CMK (cell line): Measurements from ENCODE around the gene NLGN1.
"Not testable (repeated sequence)": the region's sequence is repeated elsewhere in the genome, so short reads cannot be mapped to it uniquely, and the experiment has no call there.

Experiments
- DNase-seq: peaks from one replicate; pipeline ENCODE4 v3.0.0-alpha.2; 2010; ENCODE audit warnings: low read depth

NLGN1 gene

GRCh38 chr3:174159604-174160003 lies 762.1 kb downstream of the NLGN1 start:
- no peak for DNase-seq

DNA sequence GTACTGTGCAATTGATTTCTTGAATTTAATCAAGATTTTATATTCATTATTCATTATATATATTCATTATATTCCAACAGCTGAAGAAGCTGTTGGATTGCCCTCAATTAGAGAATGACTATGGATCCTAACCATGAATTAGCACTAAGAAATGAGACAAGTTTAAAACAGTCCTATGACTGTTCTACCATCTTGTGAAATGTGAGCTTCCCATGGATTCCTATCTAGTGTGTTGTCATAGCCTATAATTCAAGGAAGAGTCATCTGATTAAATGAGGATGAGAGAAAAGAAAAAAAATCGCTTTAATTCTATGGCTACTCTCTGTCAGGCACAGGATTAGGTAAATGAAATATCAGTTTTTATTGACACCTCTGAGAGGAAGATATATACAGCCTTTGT lies 765.0 kb downstream of the NLGN1 start:
- no peak for DNase-seq

- DNase-seq = no peak
These were observed 770.5 kb downstream of the NLGN1 start for GRCh38 chr3:174168026-174168425.

DNA sequence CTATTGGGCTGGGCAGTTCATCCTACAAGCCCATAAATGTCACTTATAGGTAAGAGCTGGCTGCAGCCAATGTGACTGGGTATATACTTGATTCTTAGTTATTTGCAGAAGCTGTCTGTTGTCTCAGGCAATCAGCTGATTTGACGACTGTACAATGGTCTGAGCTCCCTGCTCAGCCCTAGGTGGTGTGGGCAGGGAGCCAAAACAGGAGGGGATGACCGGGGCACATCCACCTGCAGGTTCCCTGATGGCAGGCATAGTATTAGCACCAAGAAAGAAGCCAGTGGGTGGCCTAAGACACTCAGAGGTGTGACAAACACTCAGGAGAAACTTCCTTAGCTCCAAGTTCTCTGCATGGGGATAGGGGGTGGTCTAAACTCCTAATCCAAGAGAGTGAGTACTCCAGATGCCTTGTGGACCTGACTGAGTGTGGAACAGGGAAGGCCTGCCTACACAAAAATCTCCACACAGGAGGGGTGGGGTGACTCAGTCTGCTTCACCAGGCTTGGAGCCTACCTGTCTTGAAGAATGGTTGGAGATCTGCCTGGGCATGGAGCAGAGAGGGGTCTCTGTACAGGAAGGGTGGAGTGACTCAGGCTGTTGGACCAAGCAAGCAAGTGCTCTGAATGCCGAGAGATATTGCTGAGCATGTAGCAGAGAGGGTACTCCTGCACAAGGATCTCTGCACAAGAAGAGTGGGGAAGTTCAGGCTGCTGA lies 771.2 kb downstream of the NLGN1 start:
- no peak for DNase-seq

DNA sequence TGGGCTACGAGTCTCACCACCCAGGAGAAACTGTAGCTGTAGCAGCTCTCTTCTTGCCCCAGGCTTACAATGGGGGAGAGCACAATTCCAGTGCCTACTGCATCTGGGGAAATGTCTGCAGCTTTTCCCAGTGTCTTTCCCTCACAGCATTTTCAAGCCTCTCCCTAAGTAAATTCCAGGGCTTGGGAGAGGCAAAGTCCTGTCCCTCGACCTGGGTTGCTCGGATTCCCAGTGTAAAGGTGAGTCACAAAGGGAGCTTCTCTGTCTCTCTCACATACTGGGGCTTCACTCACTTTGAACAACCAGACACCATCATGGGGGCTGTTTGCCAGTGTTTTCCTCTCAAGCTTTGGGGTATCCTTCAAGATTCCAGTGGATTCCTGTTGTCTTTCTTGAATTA lies 772.2 kb downstream of the NLGN1 start:
- no peak for DNase-seq

- no peak for DNase-seq
These were observed 772.7 kb downstream of the NLGN1 start for GRCh38 chr3:174170248-174170647.

DNA sequence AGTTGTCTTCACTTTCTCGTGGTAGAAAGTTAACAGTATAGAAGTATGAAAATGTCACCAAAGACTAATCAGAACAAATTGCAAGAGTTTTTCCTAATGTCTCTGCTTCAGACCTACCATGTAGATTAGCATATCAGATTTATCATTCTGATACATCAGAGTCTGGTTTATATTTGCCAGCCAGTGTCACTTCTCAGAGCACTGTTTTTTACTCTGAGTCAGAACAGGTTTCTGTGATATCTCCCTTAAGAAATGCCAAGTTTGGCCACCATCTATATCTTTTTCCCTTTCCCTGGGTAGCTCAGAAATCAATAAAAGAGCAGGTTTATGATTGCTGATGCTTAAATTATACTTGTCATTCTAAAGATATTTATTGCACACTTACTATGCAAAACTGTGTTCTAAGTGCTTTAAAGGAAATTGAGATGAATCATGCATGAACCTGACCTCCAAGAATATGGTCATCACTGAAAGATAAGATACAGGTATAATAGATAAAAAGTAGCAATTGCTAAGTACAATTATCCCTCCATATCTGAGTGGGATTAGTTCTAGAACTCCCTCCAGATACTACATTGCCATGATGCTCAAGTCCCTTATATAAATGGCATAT lies 788.9 kb downstream of the NLGN1 start:
- no peak for DNase-seq

DNA sequence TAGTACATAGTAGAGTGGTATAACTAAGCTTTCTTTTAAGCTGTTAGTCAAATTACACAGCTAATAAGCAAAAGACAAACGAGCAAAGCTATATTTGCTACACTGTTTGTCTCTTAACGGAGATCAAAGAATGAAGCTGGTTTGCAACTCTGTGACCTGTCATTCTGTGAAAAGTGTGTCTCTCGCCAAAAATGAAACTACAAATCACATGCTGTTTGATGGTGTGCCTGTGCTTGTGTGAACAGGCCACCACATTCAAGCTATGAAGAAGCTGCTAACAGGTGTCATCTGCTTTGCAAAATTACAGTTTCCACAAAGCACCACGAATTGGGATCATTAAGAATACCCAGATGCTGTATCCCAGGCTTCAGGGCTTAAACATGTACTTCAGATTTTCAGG lies 793.8 kb downstream of the NLGN1 start:
- no peak for DNase-seq

DNA sequence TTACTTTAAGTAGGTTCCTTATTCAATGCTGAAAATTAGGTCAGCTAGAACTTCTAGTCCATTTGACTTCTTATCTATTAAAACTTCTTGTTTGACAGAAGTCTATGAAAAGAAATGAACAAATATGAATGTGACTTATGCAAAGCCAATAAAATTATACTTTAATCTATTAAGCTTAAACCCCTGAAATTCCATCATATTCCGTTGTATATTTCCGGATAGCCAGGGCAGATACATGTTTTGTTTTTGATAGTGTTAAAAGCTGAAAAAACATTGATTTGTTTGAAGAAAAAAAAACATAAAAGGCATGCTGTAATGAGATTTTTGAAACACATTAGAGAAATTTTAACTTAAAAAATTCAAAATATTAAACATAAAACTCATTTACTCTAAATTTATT lies 794.4 kb downstream of the NLGN1 start:
- no peak for DNase-seq

GRCh38 chr3:174192471-174192870 lies 794.9 kb downstream of the NLGN1 start:
- DNase-seq = no peak

DNA sequence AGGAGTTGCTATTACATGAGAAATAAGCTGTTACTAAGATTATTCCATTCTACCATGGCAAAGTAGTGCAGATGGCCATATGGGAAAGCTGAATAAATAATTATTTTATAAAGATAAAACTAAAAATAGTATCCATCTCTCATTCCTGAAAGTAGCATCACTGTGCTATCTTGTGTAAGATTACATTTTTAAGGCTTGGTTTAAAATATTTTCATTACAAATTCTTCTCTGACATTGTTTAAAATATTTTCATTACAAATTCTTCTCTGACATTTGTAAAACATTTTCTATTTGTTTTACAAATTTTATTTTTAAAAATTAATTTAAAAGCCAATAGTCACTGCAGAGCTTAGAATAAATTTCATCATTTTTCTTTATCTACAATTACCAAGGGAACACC lies 796.1 kb downstream of the NLGN1 start:
- DNase-seq = no peak

GRCh38 chr3:174197416-174197815 lies 799.9 kb downstream of the NLGN1 start:
- no peak for DNase-seq

- DNase-seq = no peak
These were observed 800.7 kb downstream of the NLGN1 start for GRCh38 chr3:174198199-174198598.

DNA sequence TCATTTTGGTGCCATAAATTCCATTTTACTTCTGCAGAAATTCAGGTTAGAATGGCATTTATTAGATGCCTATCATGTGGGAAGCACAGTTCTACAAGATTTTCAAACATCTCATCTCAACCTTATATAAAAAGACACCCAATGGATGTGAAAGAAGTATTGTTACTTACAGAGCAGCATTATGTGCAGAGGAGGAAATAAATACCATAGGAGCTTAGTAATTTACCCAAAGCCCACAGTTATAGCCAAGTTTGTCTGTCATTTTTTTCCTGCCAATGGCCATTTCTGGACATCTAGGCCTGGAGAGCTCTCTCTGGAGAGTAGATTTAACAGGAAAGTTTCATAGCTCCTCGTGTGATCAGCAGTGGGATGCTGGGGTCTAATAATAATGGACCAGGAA lies 802.2 kb downstream of the NLGN1 start:
- no peak for DNase-seq

GRCh38 chr3:174202116-174202515 lies 804.6 kb downstream of the NLGN1 start:
- no peak for DNase-seq

DNA sequence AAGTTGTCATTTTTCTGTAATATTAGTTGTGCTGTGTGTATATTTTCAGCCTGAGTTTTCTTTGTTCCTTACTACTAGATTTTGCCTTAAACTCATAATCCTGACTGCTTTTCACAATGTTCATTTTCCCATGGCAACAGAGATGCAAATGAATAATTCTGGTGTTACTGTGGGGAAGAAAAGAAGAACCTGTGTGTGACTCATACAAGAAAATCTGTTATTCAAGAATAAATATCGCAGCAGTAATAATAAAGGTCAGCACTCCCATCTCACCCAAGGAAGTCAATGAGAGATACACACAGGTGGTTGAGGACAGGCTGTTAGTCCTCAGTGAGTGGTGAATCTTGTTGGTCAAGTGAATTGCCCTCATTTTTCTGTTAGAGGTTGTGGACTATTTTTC lies 805.0 kb downstream of the NLGN1 start:
- no peak for DNase-seq

- no peak for DNase-seq
These were observed 807.2 kb downstream of the NLGN1 start for GRCh38 chr3:174204765-174205164.

DNA sequence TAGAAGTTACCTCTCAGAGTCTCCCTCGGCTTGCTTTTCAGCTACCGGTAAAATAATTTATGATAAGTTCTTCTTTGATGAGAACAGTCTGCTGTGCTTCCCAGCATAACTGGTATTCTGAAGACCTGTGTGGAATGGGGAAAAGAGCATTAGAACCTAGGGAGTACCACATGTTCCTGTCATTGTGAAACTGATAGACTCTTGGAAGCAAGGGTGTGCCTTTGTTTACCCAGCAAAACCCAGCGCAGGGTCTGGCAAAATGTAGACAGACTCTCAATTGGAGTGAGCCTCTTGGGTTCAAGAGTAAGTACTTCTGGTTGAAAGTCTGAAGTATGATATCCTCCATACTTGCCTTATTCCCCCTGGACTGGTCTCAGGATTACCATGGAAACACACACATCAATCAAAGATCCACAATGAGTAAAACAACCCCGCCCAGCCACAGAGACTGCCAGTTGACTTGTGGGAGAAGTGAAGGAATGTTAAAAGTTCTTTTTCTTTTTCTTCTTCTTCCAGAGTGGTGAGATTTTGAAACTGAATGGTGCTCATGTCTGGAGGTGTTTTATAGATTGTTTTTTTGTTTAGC lies 809.2 kb downstream of the NLGN1 start:
- no peak for DNase-seq

DNA sequence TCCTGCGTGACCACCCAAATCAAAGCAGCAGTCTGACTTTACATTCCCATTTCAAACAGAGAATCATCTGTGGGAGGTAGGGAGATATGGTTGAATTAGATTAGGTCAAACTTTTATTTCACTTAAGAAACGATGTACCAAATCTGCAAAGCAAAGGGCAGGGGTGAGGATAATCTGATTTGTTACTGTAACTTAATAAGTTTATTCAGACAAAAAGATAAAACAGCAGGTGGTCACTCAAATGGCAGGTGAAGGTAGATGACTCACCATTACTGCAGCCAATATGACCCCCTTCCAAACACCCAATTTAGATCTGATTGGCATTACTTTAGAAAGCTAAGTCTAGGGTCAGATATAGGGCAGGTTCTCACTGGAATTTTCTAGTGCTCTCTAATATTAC lies 810.6 kb downstream of the NLGN1 start:
- no peak for DNase-seq

DNA sequence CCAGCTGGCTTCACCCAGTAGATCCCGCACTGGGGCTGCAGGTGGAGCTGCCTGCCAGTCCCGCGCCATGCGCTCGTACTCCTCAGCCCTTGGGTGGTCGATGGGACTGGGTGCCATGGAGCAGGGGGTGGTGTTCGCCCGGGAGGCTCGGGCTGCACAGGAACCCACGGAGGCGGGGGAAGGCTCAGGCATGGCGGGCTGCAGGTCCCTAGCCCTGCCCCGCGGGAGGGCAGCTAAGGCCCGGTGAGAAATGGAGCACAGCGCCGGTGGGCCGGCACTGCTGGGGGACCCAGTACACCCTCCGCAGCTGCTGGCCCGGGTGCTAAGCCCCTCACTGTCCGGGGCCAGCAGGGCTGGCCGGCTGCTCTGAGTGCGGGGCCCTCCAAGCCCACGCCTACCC lies 814.4 kb downstream of the NLGN1 start:
- not testable (repeated sequence) for DNase-seq

- no peak for DNase-seq
These were observed 817.9 kb downstream of the NLGN1 start for GRCh38 chr3:174215456-174215855.

- no peak for DNase-seq
These were observed 818.5 kb downstream of the NLGN1 start for GRCh38 chr3:174216019-174216418.

DNA sequence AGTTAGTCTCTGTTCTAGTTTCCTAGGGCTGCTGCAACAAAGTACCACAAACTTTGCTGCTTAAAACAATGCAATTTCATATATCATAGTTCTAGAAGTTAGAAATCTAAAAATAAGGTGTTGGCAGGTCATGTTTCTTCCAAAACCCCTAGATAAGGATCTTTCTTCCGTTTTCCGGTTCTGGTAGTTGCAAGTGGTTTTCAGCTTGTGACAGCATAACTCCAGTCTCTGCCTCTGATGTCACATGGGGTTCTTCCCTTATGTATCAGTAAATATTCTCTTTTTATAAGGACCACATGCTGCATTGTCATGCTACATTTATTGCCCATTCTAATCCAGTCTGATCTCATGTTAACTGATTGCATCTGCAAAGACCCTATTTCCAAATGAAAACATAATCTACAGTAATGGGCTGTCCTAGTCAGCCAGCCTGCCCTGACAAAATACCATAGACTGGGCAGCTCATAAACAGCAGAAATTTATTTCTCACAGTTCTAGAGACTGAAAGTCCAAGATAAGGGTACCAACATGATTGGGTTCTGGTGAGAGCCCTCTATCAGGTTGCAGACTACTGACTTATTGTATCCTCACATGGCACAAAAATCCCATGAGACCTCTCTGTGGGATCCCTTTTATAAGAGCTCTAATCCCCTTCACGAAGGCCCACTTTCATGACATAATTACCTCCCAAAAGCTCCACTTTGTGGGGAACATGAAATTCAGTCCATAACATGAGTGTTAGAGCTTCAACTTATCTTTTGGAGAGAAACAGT lies 819.6 kb downstream of the NLGN1 start:
- DNase-seq = no peak
